GM18507 (cell line): ENCODE measurements around the gene AKR1C2.
"Not testable (repeated sequence)": the region's sequence is repeated elsewhere in the genome, so short reads cannot be mapped to it uniquely, and the experiment has no call there.

Experiments used
- DNase-seq: peaks from one replicate; pipeline ENCODE4 v3.0.0; 2011; ENCODE audit warnings: low read depth; ENCODE audit not compliant: insufficient read length; ENCODE audit errors: extremely low spot score
- FAIRE-seq: peaks from 2 replicates; lab custom pipeline; 2011; peaks lifted over from hg19 to GRCh38; lab: Jason Lieb, UNC

AKR1C2 gene

DNA sequence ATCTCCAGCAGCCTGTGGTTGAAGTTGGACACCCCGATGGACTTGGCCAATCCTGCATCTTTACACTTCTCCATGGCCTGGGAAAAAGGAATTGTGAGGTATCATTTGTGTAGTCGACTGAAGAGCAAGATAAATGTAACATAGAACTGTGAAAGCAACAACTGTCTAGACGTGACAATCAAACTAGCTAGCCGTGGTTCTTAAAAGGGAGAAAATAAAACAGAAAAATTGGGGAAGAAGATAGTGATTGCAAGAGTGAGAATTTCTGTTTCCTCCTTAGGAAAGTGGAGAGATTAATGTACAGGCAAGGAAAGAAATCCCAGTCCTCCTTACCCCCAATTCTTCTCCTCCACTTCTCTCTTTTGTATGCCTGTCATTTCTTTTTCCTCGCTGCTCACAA lies 5.0 kb downstream of the AKR1C2 start:
- DNase-seq: no peak
- FAIRE-seq: no peak

DNA sequence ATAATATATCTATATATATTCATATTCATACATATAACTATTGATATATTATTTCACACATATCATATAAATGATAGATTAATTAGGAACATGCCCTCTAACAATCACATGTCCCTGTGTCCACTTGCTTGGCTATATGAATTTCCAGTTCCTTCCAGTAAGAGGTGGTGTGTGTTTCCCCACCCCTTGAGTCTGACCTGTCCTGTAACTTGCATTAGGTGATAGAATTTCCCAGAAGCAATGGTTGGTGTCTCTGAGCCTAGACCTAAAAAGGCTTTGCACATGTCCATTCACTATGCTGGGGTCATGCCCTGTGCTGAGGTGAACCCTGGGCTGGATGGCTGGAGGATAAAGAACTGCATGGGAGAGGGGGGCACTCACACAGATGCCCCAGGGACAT lies 9.4 kb downstream of the AKR1C2 start:
- not testable (repeated sequence) for DNase-seq, FAIRE-seq

DNA sequence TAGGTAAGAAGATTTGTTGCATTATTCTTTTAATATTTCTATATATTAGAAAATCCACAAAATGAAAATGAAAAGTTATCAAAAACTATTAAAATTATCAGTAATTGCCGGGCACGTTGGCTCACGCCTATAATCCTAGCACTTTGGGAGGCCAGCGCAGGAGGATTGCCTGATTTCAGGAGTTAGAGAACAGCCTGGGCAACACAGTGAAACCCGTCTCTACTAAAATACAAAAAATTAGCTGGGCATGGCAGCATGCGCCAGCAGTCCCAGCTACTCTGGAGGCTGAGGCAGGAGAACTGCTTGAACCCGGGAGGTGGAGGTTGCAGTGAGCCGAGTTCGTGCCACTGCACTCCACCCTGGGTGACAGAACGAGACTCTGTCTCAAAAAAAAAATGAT lies 11.1 kb downstream of the AKR1C2 start:
- not testable (repeated sequence) for DNase-seq, FAIRE-seq

DNA sequence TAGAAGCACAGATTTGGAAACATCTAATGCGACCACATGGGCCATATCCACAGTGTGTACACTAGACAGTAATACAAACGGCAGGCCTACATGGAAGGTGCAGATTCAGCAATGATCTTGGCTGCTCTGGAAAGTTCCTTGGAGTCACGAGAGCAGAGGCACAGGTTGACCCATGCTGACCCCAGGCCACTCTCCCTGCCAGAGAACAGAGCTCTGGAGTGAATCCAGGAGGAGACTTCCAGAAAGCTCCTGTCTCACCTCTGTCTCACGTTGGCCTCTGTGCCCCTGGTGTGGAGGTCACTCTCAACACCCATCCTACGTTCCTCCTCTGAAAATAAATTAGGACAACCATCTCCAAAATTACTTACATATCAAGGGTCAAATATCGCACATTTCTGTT lies 12.2 kb downstream of the AKR1C2 start:
- DNase-seq, FAIRE-seq: not testable (repeated sequence)

DNA sequence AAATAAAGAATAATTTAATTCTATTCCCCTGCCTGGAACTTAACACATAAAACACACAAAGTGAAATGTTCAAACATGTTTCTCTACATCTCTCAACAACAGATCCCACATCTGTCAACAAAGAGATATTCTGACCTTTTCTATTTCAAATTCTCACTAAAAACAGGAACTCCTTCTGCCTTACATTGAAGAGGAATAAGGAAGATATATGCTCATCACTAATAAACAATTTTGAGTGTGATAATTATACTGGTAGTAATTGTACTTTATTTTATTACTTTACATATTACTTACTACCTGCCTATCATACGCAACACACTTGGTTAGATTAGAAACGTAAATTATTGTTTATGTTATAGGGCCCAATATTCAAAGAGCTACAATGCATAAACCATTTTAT lies 13.4 kb downstream of the AKR1C2 start:
- no peak for FAIRE-seq
- no peak for DNase-seq

DNA sequence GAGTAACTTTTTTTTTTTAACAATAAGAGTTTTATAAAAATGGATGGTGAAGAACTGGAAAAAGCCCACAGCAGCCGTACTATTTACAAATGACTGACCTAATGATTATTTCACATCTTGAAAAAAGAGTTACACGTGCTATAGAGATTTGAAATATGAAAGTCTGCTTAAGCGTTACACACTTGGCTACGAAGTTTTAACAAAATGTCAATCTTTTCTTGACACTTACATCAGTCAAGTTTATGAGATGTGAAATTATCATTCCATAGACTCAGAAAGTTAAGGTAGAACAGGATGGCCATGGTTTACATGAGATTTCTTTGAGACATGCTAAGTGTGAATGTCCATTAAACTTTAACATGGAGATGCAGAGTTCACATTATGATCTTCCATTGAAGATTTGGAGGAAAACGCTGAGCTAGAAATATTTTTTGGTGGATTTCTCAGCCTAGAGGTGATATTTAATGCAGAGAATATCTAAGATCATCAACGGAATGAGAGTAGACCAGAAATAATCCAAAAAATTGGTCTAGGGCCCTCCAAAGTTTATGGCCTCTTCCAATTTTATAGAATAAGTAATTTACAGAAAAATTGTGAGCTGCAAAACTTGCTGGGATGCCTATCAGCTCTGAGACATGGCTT lies 15.5 kb downstream of the AKR1C2 start:
- DNase-seq, FAIRE-seq: not testable (repeated sequence)

DNA sequence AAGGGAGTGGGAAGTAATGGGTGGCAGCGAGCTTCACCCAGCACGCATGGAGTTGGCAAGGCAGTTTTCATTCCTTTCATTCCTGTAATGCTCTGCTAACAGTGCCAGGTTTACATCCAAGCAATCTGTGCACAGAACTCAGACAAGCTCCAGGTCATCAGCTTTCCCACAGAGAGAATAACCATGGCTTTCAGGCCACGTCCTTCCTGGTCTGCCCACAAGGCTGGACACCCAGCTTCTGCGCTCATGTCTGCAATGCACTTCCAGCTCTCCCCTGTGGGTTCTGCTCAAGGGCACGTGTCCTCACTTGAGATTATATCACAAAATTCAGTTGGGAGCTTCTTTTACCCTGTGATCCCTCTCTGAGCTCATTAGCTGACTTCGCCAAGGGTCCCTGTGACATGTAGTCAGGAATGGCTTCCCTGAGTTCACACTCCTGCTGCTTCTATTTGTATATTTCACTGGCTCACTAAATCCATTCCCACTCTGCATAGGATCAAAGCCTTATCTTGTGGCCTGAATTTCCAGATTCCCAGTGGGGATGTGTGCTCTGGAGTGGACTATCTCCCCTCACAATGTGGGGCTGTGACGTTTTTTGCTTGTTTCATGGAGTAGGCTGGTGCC lies 18.6 kb downstream of the AKR1C2 start:
- DNase-seq: no peak
- FAIRE-seq: no peak

DNA sequence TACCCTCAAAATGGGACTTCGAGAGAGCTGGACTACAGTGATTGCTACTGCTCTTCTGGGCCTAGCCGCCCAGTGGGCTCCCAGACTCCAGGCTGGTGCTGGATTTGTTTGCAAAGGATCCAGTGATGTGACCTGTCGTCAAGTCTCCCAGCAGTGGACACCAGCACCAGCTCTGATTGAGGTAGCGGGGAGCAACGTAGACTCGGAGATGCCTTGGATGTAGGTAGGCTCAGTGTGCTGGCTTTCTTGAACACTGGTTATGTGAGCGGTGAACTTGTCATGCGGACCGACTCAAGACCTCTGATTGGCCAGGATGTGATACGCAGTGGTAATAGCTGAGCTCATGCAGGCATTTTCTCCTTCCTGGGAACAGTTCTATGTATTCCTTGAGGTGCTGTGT lies 19.4 kb downstream of the AKR1C2 start:
- FAIRE-seq (no peak), DNase-seq (no peak)

DNA sequence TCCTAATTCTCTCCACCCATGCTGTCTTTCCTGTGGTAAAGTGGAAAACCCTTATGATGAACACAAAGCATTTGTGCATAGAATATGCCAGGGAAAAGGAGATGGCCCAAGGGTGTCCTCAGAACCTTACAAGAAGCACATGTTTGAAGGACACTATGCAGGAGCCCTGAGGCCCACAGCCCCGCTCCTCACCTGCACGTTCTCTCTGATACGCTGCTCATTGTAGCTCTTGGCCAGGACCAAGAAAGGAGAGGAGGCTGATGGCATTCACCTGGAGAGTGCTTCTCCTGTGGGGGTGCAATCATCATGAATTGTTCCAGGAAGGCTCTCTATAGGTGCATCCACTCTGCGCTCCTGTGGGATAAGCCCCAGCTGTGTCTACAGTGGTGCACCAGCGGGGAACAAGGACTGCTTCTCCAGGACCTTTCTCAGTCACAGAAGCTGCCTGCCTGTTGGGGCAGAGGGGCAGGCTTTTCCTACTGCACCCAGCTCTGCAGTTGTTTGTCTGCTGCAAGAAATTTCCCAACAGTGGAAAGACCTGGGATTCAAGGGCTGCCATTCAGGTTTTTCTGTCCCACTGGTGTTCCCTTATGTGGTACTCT lies 19.9 kb downstream of the AKR1C2 start:
- DNase-seq (no peak), FAIRE-seq (no peak)

DNA sequence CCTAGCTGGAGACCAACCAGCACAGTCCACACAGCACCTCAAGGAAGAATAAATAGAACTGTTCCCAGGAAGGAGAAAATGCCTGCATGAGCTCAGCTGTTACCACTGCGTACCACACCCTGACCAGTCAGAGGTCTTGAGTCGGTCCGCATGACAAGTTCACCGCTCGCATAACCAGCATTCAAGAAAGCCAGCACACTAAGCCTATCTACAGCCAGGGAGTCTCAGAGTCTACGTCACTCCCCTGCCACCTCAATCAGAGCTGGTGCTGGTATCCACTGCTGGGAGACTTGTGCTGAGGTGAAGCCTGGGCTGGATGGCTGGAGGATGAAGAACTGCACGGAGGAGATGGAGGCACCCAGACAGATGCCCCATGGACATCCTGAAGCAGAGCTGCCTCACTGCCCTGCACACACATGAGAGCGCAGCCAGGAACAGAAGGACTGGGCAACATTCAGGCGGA lies 20.9 kb downstream of the AKR1C2 start:
- no peak for FAIRE-seq
- no peak for DNase-seq

DNA sequence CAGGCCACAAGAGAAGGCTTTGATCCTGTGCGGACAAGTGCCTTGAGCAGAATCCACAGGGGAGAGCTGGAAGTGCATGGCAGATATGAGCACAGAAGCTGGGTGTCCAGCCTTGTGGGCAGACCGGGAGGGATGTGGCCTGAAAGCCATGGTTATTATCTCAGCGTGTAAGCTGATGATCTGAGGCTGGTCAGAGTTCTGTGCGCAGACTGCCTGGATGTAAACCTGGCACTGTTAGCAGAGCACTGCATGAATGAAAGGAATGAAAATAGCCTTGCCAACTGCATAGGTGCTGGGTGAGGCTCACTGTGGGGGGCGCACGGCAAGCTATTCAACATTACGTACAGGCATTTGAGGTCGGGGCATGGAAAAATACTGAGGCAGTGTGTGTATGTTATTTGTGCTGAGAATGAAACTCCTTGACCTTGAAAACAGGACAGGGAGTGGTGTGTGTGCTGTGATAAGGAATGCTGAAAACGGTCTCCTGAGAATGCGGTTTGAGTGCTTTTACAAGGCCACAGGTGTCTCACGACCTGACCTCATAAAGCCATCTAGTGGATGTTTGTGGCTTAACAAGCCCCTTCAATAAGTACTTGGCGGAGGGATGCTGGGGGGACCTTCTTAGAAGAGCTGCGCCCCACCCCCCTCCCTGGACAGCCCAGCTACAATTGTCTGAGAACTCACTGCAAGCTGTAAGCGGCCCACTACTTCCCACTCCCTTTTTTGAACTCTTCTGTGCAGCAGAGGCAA lies 21.8 kb downstream of the AKR1C2 start:
- FAIRE-seq (no peak), DNase-seq (no peak)

DNA sequence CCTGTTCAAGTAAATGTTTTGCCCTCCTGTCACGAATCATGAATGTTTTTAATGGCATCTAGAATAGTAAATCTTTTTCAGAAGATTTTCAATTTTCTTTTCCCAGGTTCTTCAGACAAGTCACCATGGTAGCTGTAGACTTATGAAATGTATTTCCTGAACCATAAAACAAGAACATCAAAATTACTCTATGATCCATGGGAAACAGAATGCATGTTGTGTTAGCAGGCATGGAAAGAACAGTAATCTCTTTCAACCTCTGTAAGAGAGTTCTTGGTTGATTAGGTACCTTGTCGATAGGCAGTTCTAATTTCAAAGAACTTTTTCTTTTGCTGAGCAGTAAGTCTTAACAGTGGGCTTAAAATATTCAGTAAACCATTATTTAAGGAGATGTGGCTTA lies 22.9 kb downstream of the AKR1C2 start:
- no peak for DNase-seq
- FAIRE-seq: no peak

DNA sequence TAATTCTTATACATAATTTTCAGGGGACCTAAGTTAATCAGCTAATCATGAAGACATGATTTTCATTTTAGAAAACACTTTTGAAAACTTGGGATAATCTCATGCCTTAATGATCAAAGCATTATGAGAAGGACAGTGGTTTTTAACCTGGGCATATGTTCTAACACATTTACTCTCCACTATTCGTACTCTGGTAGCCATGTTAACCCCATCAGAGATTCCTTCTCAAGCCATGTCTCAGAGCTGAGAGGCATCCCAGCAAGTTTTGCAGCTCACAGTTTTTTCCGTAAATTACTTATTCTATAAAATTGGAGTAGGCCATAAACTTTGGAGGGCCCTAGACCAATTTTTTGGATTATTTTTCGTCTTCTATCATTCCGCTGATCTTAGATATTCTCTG lies 24.8 kb downstream of the AKR1C2 start:
- no peak for DNase-seq
- no peak for FAIRE-seq

DNA sequence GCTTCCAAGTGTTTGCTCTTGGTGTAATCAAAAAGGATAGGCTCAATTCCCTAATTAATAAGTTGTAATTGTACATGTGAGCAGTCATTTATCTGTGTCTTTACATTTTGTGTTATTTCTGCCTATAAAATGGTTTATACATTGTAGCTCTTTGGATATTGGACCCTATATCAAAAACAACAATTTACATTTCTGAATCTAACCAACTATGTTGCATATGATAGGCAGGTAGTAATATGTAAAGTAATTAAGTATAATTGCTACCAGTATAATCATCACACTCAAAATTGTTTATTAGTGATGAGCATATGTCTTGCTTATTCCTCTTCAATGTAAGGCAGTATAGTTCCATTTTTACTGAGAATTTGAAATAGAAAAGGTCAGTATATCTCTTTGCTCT lies 26.6 kb downstream of the AKR1C2 start:
- FAIRE-seq: no peak
- DNase-seq: no peak

DNA sequence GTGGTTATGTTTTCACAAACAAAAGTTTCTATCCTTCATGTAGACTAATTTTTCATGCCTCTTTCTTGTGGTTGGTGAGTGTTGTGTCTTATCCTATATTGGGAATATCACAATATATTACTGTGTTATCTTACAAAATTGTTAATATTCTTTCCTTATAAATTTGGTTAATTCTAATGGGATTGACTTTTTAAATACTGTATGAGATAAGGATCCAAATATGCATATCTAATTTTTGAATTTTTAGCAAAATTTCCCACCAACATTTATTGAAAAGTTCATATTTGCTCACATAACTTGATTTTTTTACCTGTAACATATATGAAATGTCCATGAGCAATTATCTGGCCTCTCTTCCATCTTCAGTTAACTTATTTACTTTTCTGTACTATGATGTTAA lies 29.3 kb downstream of the AKR1C2 start:
- DNase-seq, FAIRE-seq: not testable (repeated sequence)

DNA sequence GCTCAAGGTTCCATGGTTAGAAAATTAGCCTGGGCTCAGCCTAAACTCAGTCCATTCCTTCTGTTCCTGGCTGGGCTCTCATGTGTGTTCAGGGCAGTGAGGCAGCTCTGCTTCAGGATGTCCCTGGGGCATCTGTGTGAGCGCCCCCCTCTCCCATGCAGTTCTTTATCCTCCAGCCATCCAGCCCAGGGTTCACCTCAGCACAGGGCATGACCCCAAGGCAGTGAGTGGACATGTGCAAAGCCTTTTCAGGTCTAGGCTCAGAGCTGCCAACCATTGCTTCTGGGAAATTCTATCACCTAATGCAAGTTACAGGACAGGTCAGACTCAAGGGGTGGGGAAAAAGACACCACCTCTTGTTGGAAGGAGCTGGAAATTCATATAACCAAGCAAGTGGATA lies 30.4 kb downstream of the AKR1C2 start:
- FAIRE-seq, DNase-seq: not testable (repeated sequence)

DNA sequence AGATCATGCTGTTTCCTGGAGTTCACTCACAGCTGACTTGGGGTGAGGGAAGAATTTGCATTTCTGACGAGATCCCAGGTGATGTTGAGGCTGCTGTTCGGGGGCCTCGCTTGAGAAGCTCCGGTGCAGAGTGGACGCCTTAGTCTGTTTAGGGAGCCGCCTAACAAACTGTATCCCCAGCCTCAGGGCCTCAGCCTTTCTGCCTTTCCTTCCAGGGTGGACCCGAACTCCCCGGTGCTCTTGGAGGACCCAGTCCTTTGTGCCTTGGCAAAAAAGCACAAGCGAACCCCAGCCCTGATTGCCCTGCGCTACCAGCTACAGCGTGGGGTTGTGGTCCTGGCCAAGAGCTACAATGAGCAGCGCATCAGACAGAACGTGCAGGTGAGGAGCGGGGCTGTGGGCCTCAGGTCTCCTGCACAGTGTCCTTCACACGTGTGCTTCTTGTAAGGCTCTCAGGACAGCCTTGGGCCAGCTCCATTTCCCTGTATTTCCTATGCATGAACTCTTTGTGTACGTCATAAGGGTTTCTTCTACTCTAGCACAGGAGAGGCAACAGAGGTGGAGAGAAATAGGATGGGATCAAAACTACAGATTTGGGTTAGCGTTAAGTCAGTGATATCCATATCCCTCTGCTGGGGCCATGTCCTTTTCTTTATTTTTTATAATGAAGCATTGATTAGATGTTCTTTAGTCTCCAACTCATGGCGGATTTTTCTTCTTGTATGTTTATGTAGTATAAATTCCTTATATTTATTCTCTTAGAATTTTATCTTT lies 31.1 kb downstream of the AKR1C2 start:
- not testable (repeated sequence) for FAIRE-seq, DNase-seq

DNA sequence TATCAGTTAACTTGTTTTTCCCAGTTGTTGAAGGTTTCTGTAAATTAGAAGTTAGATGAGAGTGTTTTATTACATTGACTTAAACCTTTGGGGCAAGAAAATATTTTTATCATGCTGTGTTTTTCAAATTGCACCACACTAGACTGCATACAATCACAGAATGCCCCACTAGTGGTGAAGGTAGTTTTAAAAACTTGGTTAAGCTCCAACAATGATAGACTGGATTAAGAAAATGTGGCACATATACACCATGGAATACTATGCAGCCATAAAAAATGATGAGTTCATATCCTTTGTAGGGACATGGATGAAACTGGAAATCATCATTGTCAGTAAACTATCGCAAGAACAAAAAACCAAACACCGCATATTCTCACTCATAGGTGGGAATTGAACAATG lies 33.3 kb downstream of the AKR1C2 start:
- FAIRE-seq, DNase-seq: not testable (repeated sequence)

DNA sequence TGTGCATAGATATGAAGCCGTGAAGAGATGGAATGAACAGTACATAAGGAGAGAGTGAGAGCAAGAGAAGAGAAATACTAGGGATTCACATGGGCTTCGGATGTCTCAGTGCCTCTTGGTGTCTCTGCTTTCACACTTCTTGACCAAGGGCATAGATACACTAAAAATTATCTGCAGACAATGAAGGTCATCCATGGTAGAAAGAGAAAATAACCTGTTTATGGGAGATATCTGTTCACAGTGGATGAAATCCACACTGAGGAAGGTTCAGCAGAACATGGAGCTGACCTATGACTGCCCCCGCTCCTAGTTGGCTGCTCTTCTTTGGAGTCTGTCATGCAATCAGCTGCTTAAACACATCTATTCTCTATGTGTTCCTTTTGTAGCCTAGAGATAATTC lies 34.4 kb downstream of the AKR1C2 start:
- not testable (repeated sequence) for DNase-seq, FAIRE-seq
